B cell (primary cell): ENCODE data around the gene UQCC5. TPM values are rescaled to one million over a fixed set of nuclear protein-coding genes. Genes with fewer than 3 reads are reported as not detected.

Source experiments
- ATAC-seq: fragments of 200-7000 bp; cut with Tn5 transposase; one replicate; pipeline ENCODE4 v1.10.0; 2021; ENCODE audit warnings: low read depth, mild to moderate bottlenecking, moderate number of reproducible peaks, moderate library complexity
- CTCF ChIA-PET: fragments of 350-600 bp; sonication (Branson Sonifier 250); formaldehyde crosslinking; loops from one replicate; lab custom pipeline; 2021; ENCODE audit warnings: antibody characterized with exemption, inconsistent platforms; lab: Charles Lee
- POLR2A ChIA-PET: fragments of 350-600 bp; sonication (Branson Sonifier 250); formaldehyde crosslinking; loops from one replicate; lab custom pipeline; 2021; ENCODE audit warnings: antibody characterized with exemption; lab: Charles Lee
- DNase-seq: peaks from one replicate; pipeline ENCODE4 v3.0.0; 2013
- H2AFZ ChIP-seq: 2 replicates; pipeline ENCODE4 v1.6.1; 2012; ENCODE audit warnings: mild to moderate bottlenecking, low read depth, low read length; ENCODE audit not compliant: insufficient read depth, poor library complexity, severe bottlenecking
- H3K27ac ChIP-seq, 2 donors: 1 replicate in 1 of 2; 2 replicates in 1 of 2; pipeline ENCODE4 v1.5.1; 2012 to 2013; ENCODE audit warnings: low read length in 2 of 2, mild to moderate bottlenecking in 2 of 2, moderate library complexity in 1 of 2
- H3K27me3 ChIP-seq, 4 experiments: fragments of 200-600 bp in 1 of 4; sonication (generic) in 1 of 4; replicated peaks in 1 of 4; 1 replicate in 2 of 4; 2 replicates in 2 of 4; pipeline versions ENCODE4 v1.6.1 to v1.7.0; 2013 to 2016; ENCODE audit warnings: low read length in 3 of 4, mild to moderate bottlenecking in 2 of 4, mixed read lengths in 1 of 4, moderate library complexity in 1 of 4; ENCODE audit not compliant: insufficient read depth in 4 of 4, control insufficient read depth in 3 of 4; ENCODE audit errors: control extremely low read depth in 1 of 4
- H3K36me3 ChIP-seq, 2 experiments: replicated peaks in 1 of 2; 1 replicate in 1 of 2; 2 replicates in 1 of 2; pipeline versions ENCODE4 v1.6.1 to v1.7.1; 2013; ENCODE audit warnings: low read length in 1 of 2; ENCODE audit not compliant: insufficient read depth in 2 of 2, control insufficient read depth in 1 of 2; ENCODE audit errors: control extremely low read depth in 1 of 2, extremely low read depth in 1 of 2
- H3K4me1 ChIP-seq, 2 donors: fragments of 200-600 bp in 1 of 2; sonication (generic) in 1 of 2; 1 replicate in 1 of 2; 2 replicates in 1 of 2; pipeline versions ENCODE4 v1.5.1 to v1.6.1; 2013 to 2017; ENCODE audit warnings: low read length in 2 of 2; ENCODE audit not compliant: control insufficient read depth in 2 of 2, insufficient read depth in 2 of 2
- H3K4me2 ChIP-seq: replicated peaks from 2 replicates; pipeline ENCODE3; 2012; ENCODE audit warnings: mild to moderate bottlenecking, low read depth, low read length; ENCODE audit not compliant: poor library complexity, severe bottlenecking
- H3K4me3 ChIP-seq, 5 experiments: fragments of 200-600 bp in 1 of 5; sonication (generic) in 1 of 5; 1 replicate in 3 of 5; 2 replicates in 2 of 5; pipeline versions ENCODE4 v1.5.1 to v1.7.0; 2011 to 2016; ENCODE audit warnings: low read length in 4 of 5, mild to moderate bottlenecking in 4 of 5, low read depth in 2 of 5, control low read depth in 1 of 5, moderate library complexity in 1 of 5; ENCODE audit not compliant: insufficient read depth in 1 of 5; ENCODE audit errors: control extremely low read depth in 1 of 5, extremely low read depth in 1 of 5
- H3K79me2 ChIP-seq: fragments of 200-600 bp; sonication (generic); one replicate; pipeline ENCODE4 v1.6.0; 2016; ENCODE audit warnings: low read length; ENCODE audit not compliant: control insufficient read depth, insufficient read depth
- H3K9ac ChIP-seq: fragments of 200-600 bp; sonication (generic); 2 replicates; pipeline ENCODE4 v1.6.1; 2017; ENCODE audit warnings: mild to moderate bottlenecking, low read length, moderate library complexity
- H3K9me3 ChIP-seq, 3 donors: one replicate each; pipeline versions ENCODE4 v1.6.1 to v1.7.1; 2013; ENCODE audit warnings: low read length in 2 of 3; ENCODE audit not compliant: control insufficient read depth in 2 of 3, insufficient read depth in 1 of 3; ENCODE audit errors: control extremely low read depth in 1 of 3
- H4K20me1 ChIP-seq: 2 replicates; pipeline ENCODE4 v1.6.0; 2012; ENCODE audit warnings: mild to moderate bottlenecking, low read length; ENCODE audit not compliant: insufficient read depth, control insufficient read depth, poor library complexity, severe bottlenecking
- H3K27ac Mint-ChIP-seq: one replicate; pipeline ENCODE4 v1.8.0; 2021; ENCODE audit warnings: mixed read lengths
- H3K27me3 Mint-ChIP-seq: one replicate; pipeline ENCODE4 v1.8.0; 2021; ENCODE audit warnings: mixed read lengths
- H3K4me1 Mint-ChIP-seq: one replicate; pipeline ENCODE4 v1.8.0; 2021; ENCODE audit warnings: mixed read lengths
- H3K4me3 Mint-ChIP-seq: one replicate; pipeline ENCODE4 v1.8.0; 2021; ENCODE audit warnings: mixed read lengths
- H3K9me3 Mint-ChIP-seq: one replicate; pipeline ENCODE4 v1.8.0; 2022; ENCODE audit warnings: mixed read lengths; ENCODE audit not compliant: insufficient read depth
- CTCF ChIP-seq: fragments of 200-600 bp; IDR thresholded peaks from one replicate; pipeline ENCODE4 v1.8.0; 2022; ENCODE audit warnings: antibody characterized with exemption, mild to moderate bottlenecking
- EZH2 ChIP-seq: IDR thresholded peaks from 2 replicates; pipeline ENCODE4 v1.6.1; 2012; ENCODE audit warnings: borderline replicate concordance, low read depth, mild to moderate bottlenecking, moderate library complexity, low read length; ENCODE audit not compliant: insufficient read depth, poor library complexity, severe bottlenecking
- WGBS: methylation state at CpG from one replicate; pipeline ENCODE4 v1.1.5; 2013; ENCODE audit warnings: missing lambda C conversion rate; ENCODE audit not compliant: insufficient coverage; 5-methylcytosine and 5-hydroxymethylcytosine counted together
- intact Hi-C: fragments of 100-400 bp; cut with micrococcal nuclease; formaldehyde crosslinking; loops from one replicate; pipeline ENCODE4 v1.10.0; 2022
- polyA plus RNA-seq: library from polyadenylated mRNA; depleted of rRNA; stranded (reverse); fragments of >200 nt; gene quantifications from 2 replicates; pipeline ENCODE4 v1.2.3, GENCODE V29; 2012
- total RNA-seq, 2 donors: library from RNA; stranded (reverse); fragments of 120-200 nt in 1 of 2; gene quantifications; 1 replicate in 1 of 2; 2 replicates in 1 of 2; pipeline versions ENCODE4 v1.2.3 to v1.2.4, GENCODE V29; 2013 to 2022

The UQCC5 gene
- total and polyA plus RNA-seq, 2 donors (not counting 1 experiment from before 2014, with no cell fraction given), result 1.1 to 10.3 TPM

- Histone ChIP-seq H3K9me3 (no peaks in the 10 kb centered on the region), H3K4me2 (no peak within 1 kb of the TSS), H3K9ac (no peak within 1 kb of the TSS), H4K20me1 (no peaks in the 10 kb centered on the region), H2AFZ (no peak within 1 kb of the TSS), H3K4me3 (no peak within 1 kb of the TSS), H3K27ac (no peak within 1 kb of the TSS), H3K27me3 (no peaks in the 10 kb centered on the region), H3K79me2 (no peaks in the 10 kb centered on the region), H3K36me3 (peaks cover 0 to 24% of the 10 kb centered on the region in 2 experiments), H3K4me1 (peaks cover 11 to 17% of the 10 kb centered on the region in 2 donors)
- ChIA-PET CTCF (no interaction called here), POLR2A (no interaction called here)
- Mint-ChIP-seq H3K4me1 (peaks cover 15% of the 10 kb centered on the region), H3K9me3 (no peaks in the 10 kb centered on the region), H3K27me3 (no peaks in the 10 kb centered on the region), H3K4me3 (no peak within 1 kb of the TSS), H3K27ac (peak within 1 kb of the TSS; percentile 20)
- intact Hi-C loops, result no loop called here
- ATAC-seq (no peak), DNase-seq (no peak)
- TF ChIP-seq EZH2 (no peak), CTCF (no peak)
- 37% methylated on average over 25 of the region's 25 CpGs for WGBS
These were observed 41.4 kb upstream of the UQCC5 start, which contains the start of gene STAB1 for GRCh38 chr3:52494886-52495495. STAB1 (plus strand) TSS chr3:52495338; CDS start chr3:52495414, 76 bp downstream.

GRCh38 chr3:52495777-52496602 lies 40.4 kb upstream of the UQCC5 start:
- no peaks in the 10 kb centered on the region for H3K27me3 Mint-ChIP-seq
- ChIA-PET CTCF (no interaction called here), POLR2A (no interaction called here)
- no peak for DNase-seq
- Histone ChIP-seq H3K4me2 (no peak overlapping the region), H3K4me3 (no peak overlapping the region), H3K36me3 (peaks cover 0 to 18% of the 10 kb centered on the region in 2 experiments), H4K20me1 (no peaks in the 10 kb centered on the region), H3K4me1 (peaks cover 11 to 17% of the 10 kb centered on the region in 2 donors), H3K9ac (no peak overlapping the region), H3K79me2 (no peaks in the 10 kb centered on the region), H3K9me3 (no peaks in the 10 kb centered on the region), H3K27me3 (no peaks in the 10 kb centered on the region), H2AFZ (no peak overlapping the region), H3K27ac (no peak overlapping the region)
- H3K9me3 Mint-ChIP-seq, result no peaks in the 10 kb centered on the region
- no peak overlapping the region for H3K4me3 Mint-ChIP-seq
- intact Hi-C loops, result no loop called here
- no peak for ATAC-seq
- H3K4me1 Mint-ChIP-seq, result peaks cover 17% of the 10 kb centered on the region
- no peak for TF ChIP-seq CTCF
- no peak for TF ChIP-seq EZH2
- WGBS, result 73% methylated on average over 16 of the region's 16 CpGs
- no peak overlapping the region for H3K27ac Mint-ChIP-seq
